ENCODE data around the gene ARID3A. TPM values are rescaled to one million over a fixed set of nuclear protein-coding genes. Genes with fewer than 3 reads are reported as not detected.

ARID3A gene
- total RNA-seq, 1 donor from 2014 or later, result 70.6 TPM

- Mint-ChIP-seq H3K27ac (no peak overlapping the region), H3K4me3 (no peak overlapping the region), H3K4me1 (no peaks in the 10 kb centered on the region), H3K27me3 (ENCODE audit: low read depth) (peaks cover 4% of the 10 kb centered on the region), H3K36me3 (peaks cover 15% of the 10 kb centered on the region), H3K9me3 (no peaks in the 10 kb centered on the region)
- no peak for TF ChIP-seq CTCF (IDR thresholded peaks at IDR 0.05; ENCODE audit: unreplicated experiment)
- no peak for DNase-seq (ENCODE audit: low spot score in 2 of 2, unreplicated experiment in 2 of 2)
Observed at GRCh38 chr19:990746-991145, 64.9 kb downstream of the ARID3A start.

- TF ChIP-seq CTCF (IDR thresholded peaks at IDR 0.05; ENCODE audit: unreplicated experiment), result no peak
- Mint-ChIP-seq H3K36me3 (peaks cover 15% of the 10 kb centered on the region), H3K4me1 (peaks cover 2% of the 10 kb centered on the region), H3K27me3 (ENCODE audit: low read depth) (peaks cover 9% of the 10 kb centered on the region), H3K9me3 (no peaks in the 10 kb centered on the region), H3K4me3 (no peak overlapping the region), H3K27ac (no peak overlapping the region)
- DNase-seq (ENCODE audit: low spot score in 2 of 2, unreplicated experiment in 2 of 2), result peak in 1 of 2 experiments; percentile 21
Observed at GRCh38 chr19:991174-991931, 65.5 kb downstream of the ARID3A start.

- no peak overlapping the region for H3K4me3 Mint-ChIP-seq
- H3K36me3 Mint-ChIP-seq, result peaks cover 10% of the 10 kb centered on the region
- H3K27ac Mint-ChIP-seq, result no peak overlapping the region
- peaks cover 6% of the 10 kb centered on the region for H3K4me1 Mint-ChIP-seq
- peaks cover 17% of the 10 kb centered on the region for H3K27me3 Mint-ChIP-seq (ENCODE audit: low read depth)
- no peaks in the 10 kb centered on the region for H3K9me3 Mint-ChIP-seq
- no peak for TF ChIP-seq CTCF (IDR thresholded peaks at IDR 0.05; ENCODE audit: unreplicated experiment)
- no peak for DNase-seq (ENCODE audit: low spot score in 2 of 2, unreplicated experiment in 2 of 2)
Observed at GRCh38 chr19:991932-992669, 66.3 kb downstream of the ARID3A start.

GRCh38 chr19:992670-993055 is 66.8 kb downstream of the ARID3A start:
- Mint-ChIP-seq H3K4me3 (no peak overlapping the region), H3K36me3 (peaks cover 10% of the 10 kb centered on the region), H3K27ac (no peak overlapping the region), H3K27me3 (ENCODE audit: low read depth) (peaks cover 23% of the 10 kb centered on the region), H3K4me1 (peaks cover 6% of the 10 kb centered on the region), H3K9me3 (no peaks in the 10 kb centered on the region)
- DNase-seq (ENCODE audit: low spot score in 2 of 2, unreplicated experiment in 2 of 2), result no peak
- TF ChIP-seq CTCF (IDR thresholded peaks at IDR 0.05; ENCODE audit: unreplicated experiment), result no peak

GRCh38 chr19:993361-993830 is 67.6 kb downstream of the ARID3A start:
- no peak for TF ChIP-seq CTCF (IDR thresholded peaks at IDR 0.05; ENCODE audit: unreplicated experiment)
- Mint-ChIP-seq H3K27me3 (ENCODE audit: low read depth) (peaks cover 30% of the 10 kb centered on the region), H3K9me3 (no peaks in the 10 kb centered on the region), H3K27ac (no peak overlapping the region), H3K4me1 (peaks cover 6% of the 10 kb centered on the region), H3K36me3 (peaks cover 8% of the 10 kb centered on the region), H3K4me3 (no peak overlapping the region)
- DNase-seq (ENCODE audit: low spot score in 2 of 2, unreplicated experiment in 2 of 2), result no peak
